Calu3 (cell line): ENCODE data around the gene NEAT1. TPM values are rescaled to one million over a fixed set of nuclear protein-coding genes. Genes with fewer than 3 reads are reported as not detected.

Source experiments
- BruUV-seq: library from RNA; stranded (reverse); fragments of 400-500 nt; replicated peaks from 2 replicates; lab custom pipeline; 2021; lab: Mats Ljungman, UMichigan
- CTCF ChIA-PET: fragments of 300-600 bp; sonication (Branson Sonifier 250); formaldehyde crosslinking; loops from one replicate; lab custom pipeline; 2022; ENCODE audit warnings: antibody characterized with exemption; lab: Charles Lee
- DNase-seq: peaks from one replicate; pipeline ENCODE4 v3.0.0; 2022
- H3K27ac Mint-ChIP-seq: one replicate; pipeline ENCODE4 v1.8.0; 2022; ENCODE audit warnings: mixed read lengths; ENCODE audit not compliant: unreplicated experiment
- H3K27me3 Mint-ChIP-seq: one replicate; pipeline ENCODE4 v1.8.0; 2022; ENCODE audit warnings: mixed read lengths; ENCODE audit not compliant: unreplicated experiment
- H3K36me3 Mint-ChIP-seq: one replicate; pipeline ENCODE4 v1.8.0; 2022; ENCODE audit warnings: mild to moderate bottlenecking, moderate library complexity, mixed read lengths; ENCODE audit not compliant: insufficient read depth, unreplicated experiment
- H3K4me1 Mint-ChIP-seq: one replicate; pipeline ENCODE4 v1.8.0; 2022; ENCODE audit warnings: mild to moderate bottlenecking, low read depth, mixed read lengths; ENCODE audit not compliant: unreplicated experiment
- H3K4me3 Mint-ChIP-seq: one replicate; pipeline ENCODE4 v1.8.0; 2022; ENCODE audit warnings: mild to moderate bottlenecking, low read depth, moderate library complexity, mixed read lengths; ENCODE audit not compliant: unreplicated experiment
- H3K9me3 Mint-ChIP-seq: one replicate; pipeline ENCODE4 v1.8.0; 2022; ENCODE audit warnings: low read depth, mixed read lengths; ENCODE audit not compliant: unreplicated experiment
- CTCF ChIP-seq: fragments of 200-600 bp; IDR thresholded peaks from one replicate; pipeline ENCODE4 v1.8.0; 2022; ENCODE audit warnings: antibody characterized with exemption; ENCODE audit not compliant: unreplicated experiment
- intact Hi-C: fragments of 100-400 bp; cut with micrococcal nuclease; formaldehyde crosslinking; loops from one replicate; pipeline ENCODE4 v1.10.0; 2022; ENCODE audit not compliant: unreplicated experiment
- total RNA-seq: library from RNA; stranded (reverse); gene quantifications from 2 replicates; pipeline ENCODE4 v1.2.3, GENCODE V29; 2022

The NEAT1 gene
- total RNA-seq, 1 experiment from 2014 or later, result 605 TPM

DNA sequence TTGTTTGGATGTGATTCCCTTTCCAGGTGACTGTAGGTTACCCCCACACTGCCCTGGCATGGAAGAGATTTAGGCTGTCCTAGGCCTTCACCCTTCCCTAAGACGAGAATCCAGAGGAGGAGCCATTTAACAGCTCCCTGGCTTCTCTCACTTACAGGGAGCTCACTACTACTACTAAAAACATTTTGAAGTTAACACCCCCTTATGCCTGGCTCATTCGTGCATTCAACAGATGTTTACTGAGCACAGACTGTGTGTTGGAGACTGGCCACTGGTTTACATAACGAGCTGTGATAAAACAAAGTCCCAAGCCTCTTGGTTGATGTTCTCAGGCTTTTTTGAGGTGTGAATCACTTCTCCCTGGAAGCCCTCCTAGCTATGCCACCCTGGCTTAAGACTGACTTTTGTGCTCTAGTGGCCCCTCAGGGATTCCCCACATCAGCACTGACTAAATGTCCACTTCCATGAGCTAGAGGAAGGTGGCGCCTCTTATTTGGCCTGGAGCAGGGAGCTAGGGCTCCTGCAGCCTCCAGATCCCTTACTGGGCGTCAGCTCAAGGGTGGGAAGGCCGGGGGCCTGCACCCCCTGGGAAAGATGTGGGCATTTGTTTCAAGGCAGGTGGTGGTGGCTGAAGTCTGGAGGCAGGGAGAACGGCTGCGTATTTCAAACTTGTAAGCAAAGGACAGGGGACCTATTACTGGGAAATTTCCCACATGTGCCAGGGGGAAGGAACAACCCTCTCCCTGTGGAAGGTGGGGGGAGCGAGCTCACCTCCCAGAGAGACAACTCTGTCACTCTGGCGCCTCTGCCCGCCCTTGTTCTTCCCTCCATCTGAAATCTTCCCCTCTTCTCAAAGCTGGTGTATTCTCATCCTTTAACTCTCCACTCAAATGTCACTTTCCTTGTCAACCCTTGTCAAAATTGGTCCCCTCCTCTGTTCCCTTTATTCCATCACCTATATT, 56.9 kb downstream of the NEAT1 start:
- Mint-ChIP-seq H3K4me3 (peak overlapping the region; percentile 62), H3K4me1 (peaks cover 50% of the 10 kb centered on the region), H3K27me3 (no peaks in the 10 kb centered on the region), H3K36me3 (peaks cover 33% of the 10 kb centered on the region), H3K9me3 (no peaks in the 10 kb centered on the region), H3K27ac (peak overlapping the region; percentile 98)
- TF ChIP-seq CTCF, result no peak
- BruUV-seq, result TSS peak; percentile 31
- intact Hi-C loops, result loop anchor here (2.0 kb wide), 1 partner anchor 31 kb away; no protein-coding TSS in a partner anchor
- CTCF ChIA-PET, result interaction anchor here (0.6 to 3.5 kb wide), 8 partner anchors 9 to 46 kb away, joined by 3 to 41 read pairs (median 14); partner anchors contain the start of gene MALAT1
- DNase-seq, result no peak

GRCh38 chr11:65482306-65482850, 59.8 kb downstream of the NEAT1 start:
- BruUV-seq, result no TSS peak
- Mint-ChIP-seq H3K27ac (peak overlapping the region; percentile 17), H3K36me3 (peaks cover 28% of the 10 kb centered on the region), H3K4me1 (peaks cover 57% of the 10 kb centered on the region), H3K9me3 (no peaks in the 10 kb centered on the region), H3K27me3 (no peaks in the 10 kb centered on the region), H3K4me3 (no peak overlapping the region)
- intact Hi-C loops, result no loop called here
- no peak for DNase-seq
- no peak for TF ChIP-seq CTCF
- CTCF ChIA-PET, result interaction anchor here (1.3 kb wide), 1 partner anchor 10 kb away, joined by 13 read pairs; no protein-coding TSS in a partner anchor

- peak overlapping the region; percentile 50 for H3K4me3 Mint-ChIP-seq
- no peak for DNase-seq
- TF ChIP-seq CTCF, result no peak
- peaks cover 65% of the 10 kb centered on the region for H3K4me1 Mint-ChIP-seq
- BruUV-seq, result no TSS peak
- H3K9me3 Mint-ChIP-seq, result no peaks in the 10 kb centered on the region
- CTCF ChIA-PET, result no interaction called here
- no peak overlapping the region for H3K27ac Mint-ChIP-seq
- peaks cover 37% of the 10 kb centered on the region for H3K36me3 Mint-ChIP-seq
- intact Hi-C loops, result no loop called here
- H3K27me3 Mint-ChIP-seq, result no peaks in the 10 kb centered on the region
Measured at GRCh38 chr11:65485920-65486219, 63.3 kb downstream of the NEAT1 start.

GRCh38 chr11:65486570-65487466, 64.2 kb downstream of the NEAT1 start:
- BruUV-seq, result TSS peak; percentile 22
- Mint-ChIP-seq H3K4me3 (peak overlapping the region; percentile 44), H3K36me3 (peaks cover 42% of the 10 kb centered on the region), H3K27me3 (no peaks in the 10 kb centered on the region), H3K4me1 (peaks cover 68% of the 10 kb centered on the region), H3K27ac (peak overlapping the region; percentile 94), H3K9me3 (no peaks in the 10 kb centered on the region)
- no peak for TF ChIP-seq CTCF
- no peak for DNase-seq
- intact Hi-C loops, result no loop called here
- CTCF ChIA-PET, result interaction anchor here (0.5 to 3.3 kb wide), 6 partner anchors 8 to 608 kb away, joined by 3 to 20 read pairs (median 4); partner anchors contain the start of gene EHD1
